HG03432 (cell line): ENCODE measurements around the gene FMNL2.
"Not testable (repeated sequence)": the region's sequence is repeated elsewhere in the genome, so short reads cannot be mapped to it uniquely, and the experiment has no call there.

ENCODE experiments used
- ATAC-seq: cut with Tn5 transposase; IDR thresholded peaks from one replicate; pipeline ENCODE4 v1.9.1; 2021; ENCODE audit warnings: mild to moderate bottlenecking, moderate library complexity; ENCODE audit not compliant: unreplicated experiment

Gene FMNL2

GRCh38 chr2:152511981-152512380 is 177.0 kb downstream of the FMNL2 start:
- ATAC-seq, result no peak

DNA sequence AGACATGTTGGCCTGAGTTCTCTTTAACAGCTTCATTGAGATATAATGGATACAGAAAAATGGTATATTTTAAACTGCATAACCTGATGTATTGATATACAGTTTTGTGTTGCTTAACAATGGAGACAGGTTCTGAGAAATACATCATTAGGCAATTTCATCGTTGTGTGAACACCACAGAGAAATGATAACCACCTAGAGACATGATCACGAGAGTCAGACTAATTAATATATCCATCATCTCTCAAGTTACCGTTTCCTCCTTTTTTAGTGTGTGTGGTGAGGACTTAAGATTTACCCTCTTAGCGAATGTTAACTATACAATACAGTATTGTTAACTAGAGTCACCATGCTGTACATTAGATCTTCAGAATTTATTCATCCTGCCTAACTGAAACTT is 178.1 kb downstream of the FMNL2 start:
- ATAC-seq, result no peak

DNA sequence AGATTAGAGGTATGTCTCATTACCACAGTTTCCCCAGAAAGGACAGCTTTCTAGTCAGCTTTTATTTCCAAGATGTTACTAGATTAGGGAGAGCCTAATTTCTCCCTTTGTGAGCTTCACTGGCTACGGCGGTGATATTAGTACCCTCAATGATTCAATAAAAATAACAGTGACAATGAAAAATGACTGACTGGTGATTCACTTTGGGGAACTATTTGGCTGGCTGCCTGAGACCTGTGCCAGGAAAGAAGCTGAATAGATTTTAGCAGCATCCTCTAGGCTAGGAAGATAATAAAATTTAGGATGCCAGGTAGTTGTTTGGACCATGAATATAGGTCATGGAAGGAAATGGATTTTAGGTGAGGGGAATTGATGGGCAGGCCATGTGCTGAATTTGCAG is 178.7 kb downstream of the FMNL2 start:
- no peak for ATAC-seq

- ATAC-seq, result no peak
These were observed 183.1 kb downstream of the FMNL2 start for GRCh38 chr2:152518034-152518433.

DNA sequence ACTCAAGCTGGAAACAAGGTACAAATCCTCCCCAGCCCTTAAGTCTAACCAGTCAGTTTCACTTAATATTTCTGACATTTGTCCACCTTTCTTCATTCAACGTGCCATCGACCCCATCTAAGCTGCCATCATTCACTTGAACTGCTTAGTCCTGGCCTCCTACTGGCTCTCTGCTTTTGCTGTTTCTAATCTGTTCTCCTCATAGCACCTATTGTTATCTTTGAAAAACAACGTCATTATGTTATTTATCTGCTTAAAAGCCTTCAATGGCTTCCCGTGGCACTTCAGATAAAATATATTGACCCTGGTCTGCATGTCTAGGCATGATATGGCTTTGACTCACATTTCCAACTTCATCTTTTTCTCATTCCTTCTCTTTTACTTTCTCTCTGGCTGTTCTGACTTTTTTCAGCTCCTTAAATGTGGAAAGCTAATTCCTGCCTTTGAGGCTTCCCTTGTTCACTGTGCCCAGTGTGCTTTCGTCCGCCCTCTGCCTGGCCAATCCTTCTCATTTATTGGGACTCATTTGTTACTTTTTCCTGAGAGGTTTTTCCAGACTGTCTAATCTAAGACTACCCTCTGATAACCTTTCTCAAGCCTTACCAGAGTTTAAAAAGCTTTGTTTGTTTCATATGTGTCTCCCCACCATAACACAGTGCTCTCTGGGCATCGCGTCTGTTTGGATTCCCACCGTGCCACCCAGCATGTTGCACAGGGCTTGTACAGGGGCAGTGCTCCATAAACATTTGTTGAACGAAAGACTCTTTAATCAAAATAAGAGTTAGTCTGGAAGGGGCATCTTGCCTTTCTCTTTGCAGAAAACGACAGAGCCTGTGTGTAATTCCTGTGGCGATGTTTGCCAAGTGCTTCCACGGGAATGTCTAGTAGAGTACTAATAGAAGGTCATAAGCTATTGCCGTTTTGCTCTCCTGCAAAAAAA is 183.9 kb downstream of the FMNL2 start:
- no peak for ATAC-seq

- no peak for ATAC-seq
These were observed 184.6 kb downstream of the FMNL2 start for GRCh38 chr2:152519581-152519952.

GRCh38 chr2:152520759-152521158 is 185.8 kb downstream of the FMNL2 start:
- no peak for ATAC-seq

DNA sequence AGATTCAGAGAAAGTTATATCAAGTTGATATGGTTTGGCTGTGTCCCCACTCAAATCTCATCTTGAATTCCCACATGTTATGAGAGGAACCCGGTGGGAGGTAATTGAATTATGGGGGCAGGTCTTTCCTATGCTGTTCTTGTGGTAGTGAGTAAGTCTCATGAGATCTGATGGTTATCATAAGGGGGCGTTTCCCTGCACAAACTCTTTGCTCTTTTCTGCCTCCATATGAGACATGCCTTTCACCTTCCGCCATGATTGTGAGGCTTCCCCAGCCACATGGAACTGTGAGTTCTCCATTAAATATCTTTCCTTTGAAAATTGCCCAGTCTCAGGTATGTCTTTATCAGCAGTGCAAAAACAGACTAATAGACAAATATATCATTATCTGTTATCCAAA is 187.5 kb downstream of the FMNL2 start:
- not testable (repeated sequence) for ATAC-seq

- ATAC-seq, result no peak
These were observed 188.1 kb downstream of the FMNL2 start for GRCh38 chr2:152523091-152523490.

DNA sequence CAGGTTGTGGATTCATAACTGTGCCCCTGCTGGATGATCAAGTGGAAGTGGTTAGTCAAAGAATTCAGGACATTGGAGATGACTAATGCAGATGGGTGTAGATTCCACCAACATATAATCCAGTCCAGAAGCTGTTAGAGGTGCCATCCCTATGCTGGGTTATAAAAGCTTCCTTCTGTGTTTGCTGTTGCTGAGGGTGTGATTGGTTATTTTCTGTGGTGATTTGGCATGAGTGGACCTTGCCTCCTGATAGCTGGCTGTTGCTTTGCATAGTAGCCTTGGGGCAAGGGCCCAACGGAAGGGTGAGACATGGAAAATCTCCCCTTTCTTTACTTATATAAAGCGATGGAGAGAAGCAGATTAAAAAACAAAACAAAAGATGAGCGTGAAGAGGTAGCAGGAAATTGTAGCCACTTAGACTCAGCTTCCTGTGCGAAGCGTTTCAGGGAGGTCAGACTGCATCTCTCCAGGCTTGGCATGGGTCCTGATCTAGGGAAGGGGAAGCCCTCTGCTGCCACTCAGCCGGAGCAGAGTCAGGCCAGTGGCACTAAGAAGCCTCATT is 190.4 kb downstream of the FMNL2 start:
- no peak for ATAC-seq

DNA sequence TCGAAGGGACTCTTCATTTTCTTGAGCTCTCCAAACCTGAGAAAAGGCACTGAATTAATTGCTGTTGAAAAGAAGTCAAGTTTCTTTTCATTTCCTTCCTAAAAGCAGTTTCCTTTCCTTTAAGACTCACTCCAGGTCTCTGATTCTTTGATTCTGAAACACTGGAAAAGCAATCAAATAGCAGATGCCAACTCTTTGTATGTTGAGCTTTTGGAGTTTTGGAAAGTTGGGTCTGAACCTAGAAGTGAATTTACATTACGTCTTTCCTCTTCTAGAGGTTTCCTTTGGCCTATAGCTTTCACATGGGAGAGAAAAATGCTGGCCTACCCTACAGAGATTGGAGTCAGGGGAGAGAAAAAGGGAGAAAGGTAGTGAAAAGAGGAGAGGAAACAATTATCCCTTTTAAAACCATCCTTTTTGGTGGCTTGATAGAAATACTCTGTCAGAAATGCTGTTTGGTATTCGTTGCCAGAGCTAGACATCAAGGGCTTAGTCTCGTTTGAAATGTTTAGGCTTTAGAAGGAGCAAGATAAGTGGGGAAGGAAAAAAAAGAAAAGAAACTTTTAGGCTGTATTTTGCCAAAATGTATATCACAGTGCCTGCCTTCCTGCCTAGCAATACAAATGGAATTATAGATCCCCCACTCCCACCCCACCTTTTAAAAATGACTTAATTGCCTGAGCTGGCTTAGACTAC is 194.6 kb downstream of the FMNL2 start:
- ATAC-seq, result no peak

GRCh38 chr2:152532241-152532640 is 197.3 kb downstream of the FMNL2 start:
- ATAC-seq, result no peak

DNA sequence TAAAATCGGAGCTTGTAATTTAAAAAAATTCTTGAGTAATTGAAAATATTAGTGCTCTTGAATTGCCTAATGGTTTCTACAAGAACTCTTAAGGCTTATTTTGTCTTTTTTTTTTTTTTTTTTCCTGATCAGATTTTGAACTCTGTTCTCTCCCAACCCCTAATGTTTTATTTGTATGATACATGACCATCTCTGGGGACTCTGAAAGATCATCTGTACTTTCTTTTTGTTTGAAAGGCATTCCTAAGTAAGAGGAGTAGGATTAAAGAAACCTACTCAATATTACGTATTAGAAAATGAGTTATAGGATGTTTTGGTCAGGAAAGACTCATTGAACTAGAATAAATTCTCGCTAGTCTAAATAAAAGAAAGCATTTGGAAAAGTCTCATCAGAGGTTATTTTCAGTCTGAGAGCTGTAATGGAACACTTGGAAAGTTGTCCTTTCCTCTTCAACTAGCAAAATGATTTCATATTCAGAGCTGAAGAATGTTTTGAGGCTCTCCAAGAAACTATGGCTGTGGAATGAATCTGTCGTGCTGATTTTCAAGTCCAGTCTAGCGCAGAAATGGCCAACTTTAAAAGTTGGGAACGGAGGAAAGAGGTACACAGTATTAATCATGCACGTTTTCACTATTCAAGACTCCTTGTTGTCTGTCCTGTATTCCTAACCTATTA is 199.6 kb downstream of the FMNL2 start:
- ATAC-seq, result no peak

DNA sequence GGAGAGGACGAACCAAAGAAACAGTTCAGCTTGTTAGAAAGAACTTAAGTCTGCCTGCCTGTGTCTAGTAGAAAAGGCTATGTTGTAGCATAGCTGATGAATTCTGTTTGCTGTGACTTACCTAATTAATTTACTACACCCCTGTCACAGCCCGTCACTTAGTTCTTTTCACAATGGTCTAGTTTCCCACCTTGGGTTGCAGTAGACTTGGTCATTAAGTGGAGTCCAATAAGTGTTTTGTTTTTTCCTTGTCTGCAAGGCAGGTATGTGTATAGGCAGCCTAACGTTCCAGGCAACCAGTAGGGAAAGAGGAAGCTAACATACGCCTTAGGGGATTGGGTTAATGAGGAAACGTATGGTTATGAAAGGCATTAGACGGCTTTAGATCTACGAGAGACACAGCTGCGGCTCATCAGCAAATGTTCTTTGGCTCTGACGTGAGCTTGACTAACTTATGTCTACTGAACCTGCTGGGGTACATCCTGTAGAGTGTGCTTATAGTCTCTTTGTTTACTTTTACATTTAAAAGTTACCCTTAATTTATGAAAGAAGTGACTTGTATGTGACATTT is 202.2 kb downstream of the FMNL2 start:
- no peak for ATAC-seq

- no peak for ATAC-seq
These were observed 204.4 kb downstream of the FMNL2 start for GRCh38 chr2:152539424-152539823.

GRCh38 chr2:152541712-152542111 is 206.7 kb downstream of the FMNL2 start:
- no peak for ATAC-seq

- no peak for ATAC-seq
These were observed 207.5 kb downstream of the FMNL2 start for GRCh38 chr2:152542337-152542994.

DNA sequence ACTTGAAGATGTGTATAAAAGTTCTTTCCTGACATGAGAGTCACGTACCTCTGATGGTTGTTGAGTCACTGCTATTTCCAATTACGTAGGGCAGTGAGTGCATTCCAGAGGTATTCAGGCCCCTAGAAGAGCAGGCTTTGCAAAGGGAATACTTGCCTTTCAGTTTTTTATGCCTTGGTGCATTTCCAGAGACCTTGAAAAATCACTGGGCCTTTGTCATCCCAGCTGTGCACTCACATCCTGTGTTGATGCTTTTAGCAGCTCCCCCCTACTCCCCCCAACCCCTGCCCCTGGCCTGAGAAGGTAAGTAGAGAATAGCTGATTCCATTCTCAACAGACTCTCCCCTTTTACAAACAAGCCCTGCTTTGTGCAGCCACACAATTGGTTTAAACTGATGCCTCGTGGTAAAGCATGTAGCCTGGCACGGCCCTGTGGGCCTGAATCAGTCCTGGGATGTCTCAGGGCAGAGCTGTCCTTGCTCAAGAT is 208.1 kb downstream of the FMNL2 start:
- no peak for ATAC-seq

- no peak for ATAC-seq
These were observed 208.7 kb downstream of the FMNL2 start for GRCh38 chr2:152543717-152544116.

GRCh38 chr2:152544638-152545037 is 209.7 kb downstream of the FMNL2 start:
- ATAC-seq, result no peak
